A549 (cell line): ENCODE results near the gene GPC1.

Source experiments
- CTCF ChIP-seq: fragments of >200 bp; sonication (Bioruptor Twin); formaldehyde crosslinking; IDR thresholded peaks from 3 replicates; pipeline ENCODE4 v1.5.1; 2016
- EP300 ChIP-seq, 2 experiments: fragments of >200 bp; sonication (Bioruptor Twin); formaldehyde crosslinking; IDR thresholded peaks; 2 replicates in 1 of 2; 3 replicates in 1 of 2; pipeline ENCODE4 v1.6.1; 2016 to 2017
- FOSL2 ChIP-seq, 2 experiments: fragments of 450-650 bp in 1 of 2; fragments of >200 bp in 1 of 2; sonication (Bioruptor Twin) in 1 of 2; formaldehyde crosslinking; IDR thresholded peaks; 2 replicates each; pipeline versions ENCODE4 v1.5.0 to v1.6.1; 2016 to 2020; ENCODE audit warnings: mild to moderate bottlenecking in 1 of 2, moderate library complexity in 1 of 2
- HOXA7 ChIP-seq: fragments of 250-450 bp; sonication (Bioruptor Pico); IDR thresholded peaks from 2 replicates; pipeline ENCODE4 v1.5.0; 2020; ENCODE audit warnings: mild to moderate bottlenecking, moderate library complexity
- JUNB ChIP-seq: fragments of >200 bp; sonication (Bioruptor Twin); formaldehyde crosslinking; IDR thresholded peaks from 2 replicates; pipeline ENCODE4 v1.6.1; 2016
- KDM1A ChIP-seq: fragments of 200-600 bp; sonication (generic); IDR thresholded peaks from 2 replicates; pipeline ENCODE4 v1.6.1; 2016; ENCODE audit warnings: low read depth, mild to moderate bottlenecking
- POLR2A ChIP-seq: IDR thresholded peaks from 2 replicates; pipeline ENCODE4 v1.6.1; 2012; ENCODE audit warnings: mild to moderate bottlenecking, low read length
- POLR2AphosphoS2 ChIP-seq: conservative IDR thresholded peaks from 2 replicates; pipeline ENCODE4 v1.6.1; 2012; ENCODE audit warnings: low read length, improper control_type of control experiment, inconsistent platforms

- TF ChIP-seq FOSL2 (IDR thresholded peaks at IDR 0.05) (no peak), FOSL2 (CRISPR knock-in tag; IDR thresholded peaks at IDR 0.05) (no peak), POLR2AphosphoS2 (no peak), CTCF (no peak), POLR2A (no peak), EP300 (IDR thresholded peaks at IDR 0.05) (no peak), HOXA7 (no peak), JUNB (no peak), KDM1A (no peak)
These were observed 46.3 kb downstream of the GPC1 start for GRCh38 chr2:240481720-240482119.
